ENCODE data around the gene SVIL.
"Not testable (repeated sequence)": the region's sequence is repeated elsewhere in the genome, so short reads cannot be mapped to it uniquely, and the experiment has no call there.

Gene SVIL

GRCh38 chr10:29516309-29516932 is 118.3 kb downstream of the SVIL start:
- DNase-seq (ENCODE audit: low read depth): not testable (repeated sequence)

- not testable (repeated sequence) for DNase-seq (ENCODE audit: low read depth)
Measured at GRCh38 chr10:29515879-29516278, 118.9 kb downstream of the SVIL start.

GRCh38 chr10:29515104-29515503 is 119.7 kb downstream of the SVIL start:
- not testable (repeated sequence) for DNase-seq (ENCODE audit: low read depth)

- DNase-seq (ENCODE audit: low read depth): no peak
Measured at GRCh38 chr10:29514306-29514705, 120.5 kb downstream of the SVIL start.

- DNase-seq (ENCODE audit: low read depth): no peak
Measured at GRCh38 chr10:29512425-29512974, 122.3 kb downstream of the SVIL start.

- DNase-seq (ENCODE audit: low read depth): not testable (repeated sequence)
Measured at GRCh38 chr10:29511806-29512205, 123.0 kb downstream of the SVIL start.

GRCh38 chr10:29510483-29511157 is 124.2 kb downstream of the SVIL start:
- DNase-seq (ENCODE audit: low read depth): not testable (repeated sequence)

- DNase-seq (ENCODE audit: low read depth): no peak
Measured at GRCh38 chr10:29508554-29509244, 126.1 kb downstream of the SVIL start.

GRCh38 chr10:29507750-29508149 is 127.0 kb downstream of the SVIL start:
- DNase-seq (ENCODE audit: low read depth): not testable (repeated sequence)

- DNase-seq (ENCODE audit: low read depth): not testable (repeated sequence)
Measured at GRCh38 chr10:29506324-29506921, 128.3 kb downstream of the SVIL start.

- DNase-seq (ENCODE audit: low read depth): no peak
Measured at GRCh38 chr10:29502351-29502750, 132.4 kb downstream of the SVIL start.

- no peak for DNase-seq (ENCODE audit: low read depth)
Measured at GRCh38 chr10:29501692-29502091, 133.1 kb downstream of the SVIL start.

GRCh38 chr10:29499993-29500537 is 134.7 kb downstream of the SVIL start:
- DNase-seq (ENCODE audit: low read depth): no peak

- DNase-seq (ENCODE audit: low read depth): peak; percentile 29
Measured at GRCh38 chr10:29496341-29497162, 138.2 kb downstream of the SVIL start.

- no peak for DNase-seq (ENCODE audit: low read depth)
Measured at GRCh38 chr10:29495366-29495765, 139.4 kb downstream of the SVIL start.

GRCh38 chr10:29493697-29494096 is 141.1 kb downstream of the SVIL start:
- no peak for DNase-seq (ENCODE audit: low read depth)

- no peak for DNase-seq (ENCODE audit: low read depth)
Measured at GRCh38 chr10:29492774-29493173, 142.0 kb downstream of the SVIL start.

GRCh38 chr10:29491918-29492317 is 142.9 kb downstream of the SVIL start:
- DNase-seq (ENCODE audit: low read depth): no peak

GRCh38 chr10:29490781-29491280 is 143.9 kb downstream of the SVIL start:
- DNase-seq (ENCODE audit: low read depth): not testable (repeated sequence)

- not testable (repeated sequence) for DNase-seq (ENCODE audit: low read depth)
Measured at GRCh38 chr10:29488471-29488870, 146.3 kb downstream of the SVIL start.

GRCh38 chr10:29487884-29488266 is 146.9 kb downstream of the SVIL start:
- not testable (repeated sequence) for DNase-seq (ENCODE audit: low read depth)
